GM10266 (cell line): ENCODE data around the gene R3HCC1L.
"Not testable (repeated sequence)": the region's sequence is repeated elsewhere in the genome, so short reads cannot be mapped to it uniquely, and the experiment has no call there.

Experiments
- DNase-seq: peaks from one replicate; pipeline ENCODE4 v3.0.0; 2012; ENCODE audit errors: extremely low spot score
- TF ChIP-seq, protein P1 (sequence below): IDR thresholded peaks from 2 replicates; pipeline ENCODE4 v1.5.1; 2012; ENCODE audit warnings: mild to moderate bottlenecking, low read depth; ENCODE audit not compliant: control insufficient read depth, insufficient read depth; ENCODE audit errors: missing control alignments

R3HCC1L gene

DNA sequence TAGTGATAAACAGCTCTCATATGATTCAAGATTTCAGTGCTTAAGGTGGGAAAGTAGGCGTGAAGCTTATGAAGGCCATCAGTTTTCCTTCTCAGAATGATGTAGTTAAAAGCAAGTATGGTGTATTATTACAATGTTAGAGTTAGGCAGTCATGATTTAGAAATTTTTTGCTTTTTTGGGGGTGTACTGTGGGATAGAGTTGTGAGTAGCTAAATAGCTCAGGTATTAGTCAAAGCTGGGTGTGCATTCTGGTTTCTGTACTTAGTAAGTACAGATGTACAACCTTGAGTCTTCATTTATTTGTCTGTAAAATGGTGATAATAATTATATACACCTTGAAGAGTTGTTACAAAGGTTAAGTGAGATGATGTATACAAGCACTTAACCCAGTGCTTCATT, 52.2 kb downstream of the R3HCC1L start:
- DNase-seq = no peak

DNA sequence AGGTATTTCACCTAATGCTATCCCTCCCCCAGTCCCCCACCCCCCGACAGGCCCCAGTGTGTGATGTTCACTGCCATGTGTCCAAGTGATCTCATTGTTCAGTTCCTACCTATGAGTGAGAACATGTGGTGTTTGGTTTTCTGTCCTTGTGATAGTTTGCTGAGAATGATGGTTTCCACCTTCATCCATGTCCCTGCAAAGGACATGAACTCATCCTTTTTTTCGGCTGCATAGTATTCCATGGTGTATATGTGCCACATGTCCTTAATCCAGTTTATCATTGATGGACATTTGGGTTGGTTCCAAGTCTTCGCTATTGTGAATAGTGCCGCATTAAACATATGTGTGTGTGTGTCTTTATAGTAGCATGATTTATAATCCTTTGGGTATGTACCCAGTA, 56.3 kb downstream of the R3HCC1L start:
- not testable (repeated sequence) for DNase-seq

More for the DNA sequence above, 52.2 kb downstream of the R3HCC1L start:
- TF ChIP-seq, protein P1, sequence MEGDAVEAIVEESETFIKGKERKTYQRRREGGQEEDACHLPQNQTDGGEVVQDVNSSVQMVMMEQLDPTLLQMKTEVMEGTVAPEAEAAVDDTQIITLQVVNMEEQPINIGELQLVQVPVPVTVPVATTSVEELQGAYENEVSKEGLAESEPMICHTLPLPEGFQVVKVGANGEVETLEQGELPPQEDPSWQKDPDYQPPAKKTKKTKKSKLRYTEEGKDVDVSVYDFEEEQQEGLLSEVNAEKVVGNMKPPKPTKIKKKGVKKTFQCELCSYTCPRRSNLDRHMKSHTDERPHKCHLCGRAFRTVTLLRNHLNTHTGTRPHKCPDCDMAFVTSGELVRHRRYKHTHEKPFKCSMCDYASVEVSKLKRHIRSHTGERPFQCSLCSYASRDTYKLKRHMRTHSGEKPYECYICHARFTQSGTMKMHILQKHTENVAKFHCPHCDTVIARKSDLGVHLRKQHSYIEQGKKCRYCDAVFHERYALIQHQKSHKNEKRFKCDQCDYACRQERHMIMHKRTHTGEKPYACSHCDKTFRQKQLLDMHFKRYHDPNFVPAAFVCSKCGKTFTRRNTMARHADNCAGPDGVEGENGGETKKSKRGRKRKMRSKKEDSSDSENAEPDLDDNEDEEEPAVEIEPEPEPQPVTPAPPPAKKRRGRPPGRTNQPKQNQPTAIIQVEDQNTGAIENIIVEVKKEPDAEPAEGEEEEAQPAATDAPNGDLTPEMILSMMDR = no peak

DNA sequence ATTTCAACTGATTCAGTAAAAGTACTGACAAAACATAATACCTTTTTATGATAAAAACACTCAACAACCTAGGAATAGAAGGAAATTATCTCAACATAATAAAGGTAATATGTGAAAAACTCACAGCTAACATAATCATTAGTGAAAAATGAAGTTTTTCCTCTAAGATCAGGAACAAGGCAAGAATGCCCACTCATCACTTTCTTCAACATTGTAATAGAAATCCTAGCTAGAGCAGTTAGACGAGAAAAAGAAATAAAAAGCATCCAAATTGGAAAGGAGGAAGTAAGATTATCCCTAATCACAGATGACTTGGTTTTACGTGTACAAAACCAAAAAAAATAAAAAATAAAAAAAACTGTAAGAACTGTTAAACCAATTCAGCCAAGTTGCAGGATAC, 58.6 kb downstream of the R3HCC1L start:
- no peak for DNase-seq
- TF ChIP-seq, protein P1 = no peak

DNA sequence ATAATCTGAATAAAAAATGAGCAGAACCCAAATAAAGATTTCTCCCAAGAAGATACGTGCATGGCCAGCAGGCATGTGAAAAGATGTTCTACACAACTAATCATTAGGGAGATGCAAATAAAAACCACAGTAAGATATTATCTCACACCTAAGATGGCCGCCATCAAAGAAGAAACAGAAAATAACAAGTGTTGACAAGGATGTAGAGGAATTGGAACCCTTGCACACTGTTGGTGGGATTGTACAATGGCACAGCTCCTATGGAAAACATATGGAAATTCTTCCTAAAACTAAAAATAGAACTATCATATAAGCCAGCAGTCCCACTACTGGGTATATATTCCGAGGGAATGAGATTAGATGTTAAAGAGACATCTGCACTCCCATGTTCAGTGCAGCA, 60.2 kb downstream of the R3HCC1L start:
- TF ChIP-seq, protein P1 = no peak
- no peak for DNase-seq

DNA sequence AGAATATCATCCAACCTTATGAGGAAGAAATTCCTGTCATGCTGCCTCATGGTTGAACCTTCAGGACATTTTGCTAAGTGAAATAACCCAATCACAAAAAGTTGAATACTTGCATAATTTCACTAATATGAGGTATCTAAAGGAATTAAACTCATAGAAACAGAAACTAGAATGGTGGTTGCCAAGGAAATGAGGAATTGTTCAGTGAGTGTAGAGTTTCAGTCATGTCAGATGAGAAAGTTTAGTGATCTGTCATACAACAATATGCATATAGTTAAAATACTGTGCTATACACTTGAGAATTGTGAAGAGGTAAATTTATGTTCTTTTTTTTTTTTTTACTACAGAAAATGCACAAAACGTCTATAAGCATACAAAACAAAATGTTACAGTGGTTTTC, 60.7 kb downstream of the R3HCC1L start:
- DNase-seq = no peak
- TF ChIP-seq, protein P1 = no peak

DNA sequence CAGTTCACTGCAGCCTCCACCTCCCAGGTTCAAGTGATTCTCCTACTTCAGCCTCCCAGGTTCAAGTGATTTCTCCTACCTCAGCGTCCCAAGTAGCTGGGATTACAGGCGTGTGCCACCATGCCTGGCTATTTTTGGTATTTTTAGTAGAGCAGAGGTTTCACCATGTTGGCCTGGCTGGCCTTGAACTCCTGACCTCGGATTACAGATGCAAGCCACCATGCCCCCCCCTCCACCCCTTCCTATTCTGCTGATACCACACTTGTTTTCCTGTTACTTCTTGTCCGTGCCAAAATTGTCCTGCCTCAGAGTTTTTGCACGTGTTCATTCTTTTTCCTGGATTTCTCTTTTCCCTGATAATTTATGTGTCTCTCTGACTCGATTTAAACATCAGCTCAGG, 62.5 kb downstream of the R3HCC1L start:
- no peak for DNase-seq
- TF ChIP-seq, protein P1 = no peak

DNA sequence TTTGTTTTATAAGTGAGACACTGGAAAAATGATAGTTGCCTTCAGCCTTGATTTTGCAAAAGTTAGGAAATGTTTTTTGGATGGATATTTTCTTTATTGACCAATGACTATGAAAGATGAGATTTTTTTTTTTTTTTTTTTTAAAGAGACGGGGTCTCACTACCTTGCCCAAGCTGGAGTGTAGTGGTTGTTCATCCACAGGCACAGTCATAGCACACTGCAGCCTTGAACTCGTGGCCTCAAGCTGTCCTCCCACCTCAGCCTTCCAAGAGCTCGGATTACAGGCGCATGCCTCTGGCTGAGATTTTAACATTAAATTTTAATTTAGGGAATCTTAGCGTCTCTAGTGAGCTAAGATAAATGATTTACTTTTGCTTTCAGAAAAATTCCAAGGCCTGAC, 67.3 kb downstream of the R3HCC1L start:
- no peak for DNase-seq
- TF ChIP-seq, protein P1 = no peak

DNA sequence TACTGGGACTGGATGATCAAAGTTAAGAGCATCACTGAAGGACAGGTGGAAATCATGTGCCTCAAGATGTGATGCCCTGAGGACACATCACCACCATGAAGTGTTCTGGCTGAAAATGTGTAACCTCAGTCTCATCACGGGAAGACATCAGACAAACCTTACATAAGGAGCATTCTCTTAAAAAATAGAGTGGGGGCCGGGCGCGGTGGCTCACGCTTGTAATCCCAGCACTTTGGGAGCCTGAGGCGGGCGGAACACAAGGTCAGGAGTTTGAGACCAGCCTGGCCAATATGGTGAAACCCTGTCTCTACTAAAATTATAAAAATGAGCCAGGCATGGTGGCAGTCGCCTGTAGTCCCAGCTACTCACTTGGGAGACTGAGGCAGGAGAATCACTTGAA, 67.9 kb downstream of the R3HCC1L start:
- TF ChIP-seq, protein P1 = no peak
- DNase-seq = no peak
